ENCODE measurements around the gene HDAC4.

HDAC4 gene

DNA sequence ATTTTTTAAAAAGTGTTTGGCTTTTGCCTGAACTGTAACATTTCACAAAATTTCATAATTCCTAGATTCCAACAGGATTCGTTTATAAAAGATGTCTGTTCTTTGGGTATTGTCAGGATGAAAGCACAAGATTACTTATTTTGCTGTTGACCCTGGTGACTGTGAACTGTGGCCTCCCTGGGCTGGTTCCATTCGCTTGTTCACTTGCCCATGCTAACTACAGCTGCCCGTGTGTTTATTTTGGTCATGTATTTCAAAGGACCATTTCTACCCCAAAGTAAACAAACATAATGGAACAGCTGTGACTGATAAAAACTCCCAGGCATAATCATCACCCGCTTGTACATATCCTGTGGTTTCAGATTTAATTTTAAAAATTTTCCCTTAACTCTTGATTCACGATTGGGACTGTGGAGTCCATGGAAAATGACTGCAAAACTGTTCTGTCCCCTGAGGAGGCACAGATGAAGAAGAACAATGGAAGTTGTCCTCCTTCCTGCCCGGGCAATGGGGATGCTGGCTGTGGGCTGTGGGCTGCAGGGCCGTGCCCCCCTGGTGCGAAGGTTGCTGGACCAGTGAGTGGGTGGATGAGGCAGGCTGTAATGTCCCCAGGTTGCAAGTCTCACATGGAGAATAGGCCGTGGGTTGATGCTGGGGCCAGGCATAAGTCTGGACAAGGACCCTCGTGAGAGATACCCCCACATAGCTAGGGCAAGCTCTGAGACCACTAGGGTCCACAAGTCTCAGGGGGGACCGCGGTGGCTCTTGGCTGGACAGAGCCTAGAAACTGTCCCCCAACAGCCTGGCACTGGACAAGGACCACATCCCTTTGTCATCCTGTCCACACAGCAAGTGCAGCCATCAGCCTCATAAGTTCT, 28.9 kb upstream of the HDAC4 start:
- no peak for DNase-seq (ENCODE audit: low read depth in 4 of 4, low spot score in 1 of 4)

- DNase-seq (ENCODE audit: low read depth in 4 of 4, low spot score in 1 of 4), result no peak
Measured at GRCh38 chr2:239425631-239426030, 24.8 kb upstream of the HDAC4 start.

DNA sequence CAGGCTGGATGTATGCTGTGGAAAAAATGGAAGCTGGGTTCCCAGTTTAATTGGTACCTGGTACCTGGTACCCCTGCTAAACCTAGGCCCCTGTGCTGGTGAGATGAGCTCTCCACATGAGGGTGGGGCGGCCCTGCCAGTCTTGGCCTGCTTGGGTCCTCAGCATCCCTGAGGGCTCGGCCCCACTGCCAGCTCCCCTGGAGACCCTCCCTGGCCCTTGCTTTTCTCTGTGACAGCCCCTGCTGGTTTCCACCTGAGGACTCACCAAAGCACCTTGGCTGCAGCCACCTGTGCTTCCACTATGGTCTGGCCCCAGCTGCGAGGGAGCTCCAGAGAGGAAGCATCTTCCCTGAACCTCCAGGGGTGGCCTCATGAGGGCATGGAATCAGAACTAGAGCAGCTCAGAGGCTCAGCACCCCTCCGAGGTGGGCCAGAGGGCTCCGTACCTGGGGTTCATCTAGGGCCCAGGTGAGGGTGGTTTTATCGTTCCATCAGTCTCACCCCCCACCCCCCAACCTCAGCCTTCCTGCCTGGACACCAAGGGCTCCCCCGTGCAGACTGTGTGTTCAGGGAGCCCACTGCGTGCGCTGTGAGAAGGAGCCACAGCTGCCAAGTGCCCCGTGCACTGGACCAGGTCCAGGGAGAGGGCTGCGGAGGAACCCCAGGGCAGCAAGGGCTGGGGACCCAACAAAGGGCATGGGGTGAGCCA, 23.7 kb upstream of the HDAC4 start:
- DNase-seq (ENCODE audit: low read depth in 4 of 4, low spot score in 1 of 4), result no peak

- DNase-seq (ENCODE audit: low read depth in 4 of 4, low spot score in 1 of 4), result no peak
Measured at GRCh38 chr2:239423551-239423950, 22.7 kb upstream of the HDAC4 start.

DNA sequence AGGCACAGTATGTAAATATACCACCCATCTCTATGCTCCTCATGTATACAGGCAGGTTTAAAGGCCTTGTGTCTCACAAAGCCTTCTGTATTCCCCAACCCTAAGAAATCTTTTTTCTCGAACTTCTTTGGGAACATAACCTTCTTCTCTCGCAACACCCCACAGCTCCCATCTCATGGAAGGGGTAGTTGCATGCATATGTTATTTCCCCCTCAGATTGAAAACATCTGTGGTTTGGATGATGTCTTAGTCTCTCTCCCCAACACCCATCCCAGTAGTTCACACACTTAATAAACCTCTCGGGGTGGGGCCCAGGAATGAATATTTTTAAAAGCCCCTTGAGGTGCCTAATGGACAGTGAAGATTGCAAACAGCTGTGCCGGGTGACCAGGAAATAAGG, 21.0 kb upstream of the HDAC4 start:
- no peak for DNase-seq (ENCODE audit: low read depth in 4 of 4, low spot score in 1 of 4)

GRCh38 chr2:239420082-239420481, 19.3 kb upstream of the HDAC4 start:
- DNase-seq (ENCODE audit: low read depth in 4 of 4, low spot score in 1 of 4), result no peak

DNA sequence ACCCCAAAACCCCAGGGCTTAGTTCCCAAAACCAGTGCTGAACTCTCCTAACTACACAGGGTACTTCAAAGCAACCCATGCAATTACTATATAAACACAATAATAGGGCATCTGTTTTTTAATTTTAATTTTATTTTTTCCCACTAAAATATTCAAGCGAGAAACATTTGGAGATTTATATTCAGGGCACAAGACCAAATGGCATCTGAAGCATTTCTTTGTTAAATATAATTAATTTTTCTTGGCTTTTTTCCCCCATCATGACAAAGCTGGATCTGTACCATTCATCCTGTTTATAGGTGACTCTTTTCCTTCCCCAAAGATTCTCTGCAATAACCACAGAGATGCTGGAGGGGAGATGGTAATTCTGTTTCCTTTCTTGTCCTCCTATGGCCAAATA, 18.1 kb upstream of the HDAC4 start:
- DNase-seq (ENCODE audit: low read depth in 4 of 4, low spot score in 1 of 4), result no peak

- no peak for DNase-seq (ENCODE audit: low read depth in 4 of 4, low spot score in 1 of 4)
Measured at GRCh38 chr2:239412905-239413603, 12.2 kb upstream of the HDAC4 start.

DNA sequence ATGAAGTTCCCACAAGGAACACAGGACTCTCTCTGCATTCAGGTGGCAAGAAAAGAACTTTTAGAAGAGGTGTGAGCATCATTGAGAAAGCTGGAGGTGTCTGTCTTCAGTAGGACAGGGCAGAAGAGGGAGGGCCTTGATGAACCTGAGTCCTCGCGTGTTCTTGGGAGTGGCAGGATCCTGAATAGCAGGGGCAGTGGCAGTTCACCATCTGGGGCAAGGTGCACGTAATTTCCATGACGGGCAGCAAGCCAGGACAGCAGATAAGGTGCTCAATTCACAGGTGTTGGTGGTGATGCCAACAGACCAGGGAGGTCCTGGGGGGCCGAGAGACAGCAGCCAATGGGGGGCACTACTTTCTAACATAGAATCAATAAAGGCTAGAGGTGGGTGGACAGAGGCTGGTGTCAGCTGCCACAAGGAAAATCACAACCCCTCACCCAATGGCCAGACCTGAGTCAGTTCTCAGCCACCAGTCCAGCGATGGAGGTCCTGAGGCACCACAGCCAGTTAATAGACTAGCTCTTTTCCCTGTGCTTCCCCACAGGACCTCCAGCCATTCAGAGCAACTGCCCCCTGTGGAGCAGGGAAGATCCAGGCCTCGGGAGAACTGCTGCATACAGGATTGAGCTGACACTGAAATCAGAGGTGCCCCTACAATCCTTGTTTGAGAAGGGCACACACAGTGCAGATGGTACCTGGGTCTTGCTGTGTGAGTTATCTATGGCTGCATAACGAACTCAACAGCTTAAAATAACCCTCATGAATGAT, 10.9 kb upstream of the HDAC4 start:
- DNase-seq (ENCODE audit: low read depth in 4 of 4, low spot score in 1 of 4), result no peak

- no peak for DNase-seq (ENCODE audit: low read depth in 4 of 4, low spot score in 1 of 4)
Measured at GRCh38 chr2:239411117-239411516, 10.3 kb upstream of the HDAC4 start.

DNA sequence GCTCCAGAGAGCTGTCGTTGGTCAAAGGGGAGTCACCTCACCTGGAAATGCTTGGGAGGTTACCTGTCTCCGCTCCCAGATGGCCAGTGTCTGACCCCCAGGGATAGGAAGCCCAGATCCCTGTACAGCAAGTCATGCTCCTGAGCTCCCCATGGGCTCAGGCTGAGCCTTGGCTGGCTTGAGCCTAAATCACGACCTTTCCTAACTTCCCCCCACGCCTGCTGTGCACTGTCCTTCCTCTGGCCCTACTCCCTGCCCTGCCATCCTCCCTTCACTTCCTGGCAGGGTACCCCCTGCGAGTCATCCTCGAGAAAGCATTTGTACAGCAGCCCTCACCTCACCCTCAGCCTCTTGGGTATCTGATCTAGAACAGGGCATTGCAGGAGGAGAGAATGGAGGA, 9.2 kb upstream of the HDAC4 start:
- DNase-seq (ENCODE audit: low read depth in 4 of 4, low spot score in 1 of 4), result no peak

DNA sequence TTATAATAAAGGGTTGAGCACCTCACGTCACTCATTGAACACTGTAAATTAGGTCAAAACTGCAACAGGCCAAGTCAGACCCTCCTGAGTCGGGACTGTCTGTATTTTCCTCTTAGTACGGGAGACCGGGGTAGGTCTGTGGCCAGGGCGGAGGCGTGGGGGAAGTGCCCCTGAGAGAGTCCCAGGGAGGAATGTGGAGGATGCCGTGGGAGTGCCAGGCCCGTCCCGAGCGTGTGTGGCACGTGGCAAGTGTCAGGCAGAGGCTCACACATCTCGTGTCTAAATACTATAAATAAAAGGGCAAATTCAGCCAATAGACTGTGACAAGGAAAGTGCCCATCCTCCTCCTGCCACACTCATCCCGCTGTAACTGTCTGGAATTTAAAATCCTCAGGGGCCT, 6.3 kb upstream of the HDAC4 start:
- no peak for DNase-seq (ENCODE audit: low read depth in 4 of 4, low spot score in 1 of 4)

DNA sequence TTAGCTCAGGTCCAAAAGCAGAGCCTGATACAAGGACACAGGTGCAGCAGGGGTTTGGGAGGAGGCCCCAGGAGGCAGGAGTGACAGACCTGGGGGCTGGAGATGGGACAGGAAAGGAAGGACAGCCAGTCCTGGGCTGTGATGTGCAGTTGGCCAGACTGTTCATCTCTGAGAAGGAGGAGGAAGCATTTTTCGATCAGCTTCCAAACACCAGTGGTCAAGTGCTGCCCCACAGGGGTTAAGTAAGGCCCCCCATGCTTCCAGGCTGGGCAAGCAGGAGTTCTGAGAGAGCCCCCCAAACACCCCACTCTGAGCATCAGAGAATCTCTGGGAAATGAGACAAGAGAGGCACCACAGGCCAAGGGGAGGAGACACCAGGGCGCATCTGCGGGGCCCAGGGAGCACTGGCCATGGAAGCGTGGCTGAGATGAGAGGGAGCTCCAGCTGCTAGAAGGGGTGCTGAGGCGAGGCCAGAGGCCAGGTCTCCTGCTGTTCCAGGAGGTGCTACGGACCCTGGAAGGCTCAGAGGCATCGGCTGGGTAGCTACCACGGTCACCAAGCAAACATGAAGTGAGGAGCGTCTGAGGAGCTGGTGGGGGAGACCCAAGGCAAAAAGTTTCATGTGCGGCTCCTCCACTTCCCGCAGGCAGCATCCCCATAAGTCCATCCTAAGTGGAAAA, 5.6 kb upstream of the HDAC4 start:
- DNase-seq (ENCODE audit: low read depth in 4 of 4, low spot score in 1 of 4), result no peak

DNA sequence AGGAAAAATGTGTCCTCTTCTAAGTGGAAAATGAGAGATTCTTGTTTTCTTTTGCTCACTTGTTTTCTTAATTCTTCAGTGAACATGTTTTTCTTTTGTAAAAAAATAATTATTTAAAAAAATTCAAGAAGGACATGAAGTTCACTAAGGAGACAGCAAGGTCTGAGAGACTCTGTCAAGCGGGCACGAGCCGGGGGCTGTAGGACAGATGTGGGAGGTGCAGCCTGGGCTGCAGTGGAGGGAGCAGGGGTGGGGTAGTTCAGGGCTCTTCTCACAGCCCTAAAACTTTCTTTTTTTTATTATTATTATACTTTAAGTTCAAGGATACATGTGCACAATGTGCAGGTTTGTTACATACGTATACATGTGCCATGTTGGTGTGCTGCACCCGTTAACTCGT, 4.3 kb upstream of the HDAC4 start:
- no peak for DNase-seq (ENCODE audit: low read depth in 4 of 4, low spot score in 1 of 4)

- no peak for DNase-seq (ENCODE audit: low read depth in 4 of 4, low spot score in 1 of 4)
Measured at GRCh38 chr2:239402666-239403065, 1.8 kb upstream of the HDAC4 start.

GRCh38 chr2:239401881-239402233, 1.0 kb upstream of the HDAC4 start:
- peak in 1 of 4 experiments; percentile 28 for DNase-seq (ENCODE audit: low read depth in 4 of 4, low spot score in 1 of 4)

DNA sequence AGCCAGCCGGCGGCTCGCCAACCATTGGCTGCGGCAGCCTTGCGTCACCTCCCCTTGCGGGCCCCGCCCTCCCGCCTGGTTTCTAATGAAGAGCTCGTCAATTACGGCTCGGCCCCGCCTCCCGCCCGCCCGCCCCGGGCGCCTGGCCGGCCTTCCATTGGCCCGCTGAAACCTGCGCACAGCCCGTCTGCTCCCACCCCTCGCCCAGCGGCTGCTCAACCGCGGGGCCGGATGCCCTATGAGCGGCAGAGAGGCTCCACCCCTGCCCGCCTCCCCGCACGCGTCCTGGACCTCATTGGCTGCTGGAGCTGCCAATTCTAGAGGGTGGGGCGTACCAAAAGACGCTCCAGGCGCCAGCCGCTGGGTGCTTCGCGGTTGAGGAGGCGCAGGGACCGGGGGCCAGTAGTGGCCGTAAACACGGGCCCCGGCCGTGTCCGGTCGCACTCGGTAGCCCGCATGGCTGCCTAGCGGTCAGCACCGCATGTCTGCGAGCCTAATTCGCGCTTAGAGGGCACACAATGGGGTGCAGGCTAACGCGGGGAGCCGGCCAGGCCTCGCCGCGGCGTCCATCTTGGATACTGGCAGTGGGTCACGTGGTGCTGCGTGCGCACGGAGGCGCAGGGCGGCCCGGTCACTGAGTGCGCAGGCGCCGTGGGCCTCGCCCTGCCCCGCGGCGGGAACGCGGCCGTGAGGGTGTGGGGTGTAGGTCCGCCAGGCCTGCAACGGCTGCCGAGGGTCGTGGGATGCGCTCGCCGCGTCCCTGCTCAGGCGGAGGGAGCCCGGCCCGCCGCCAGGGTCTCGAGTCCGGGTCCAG, 454 bp upstream of the HDAC4 start:
- DNase-seq (ENCODE audit: low read depth in 4 of 4, low spot score in 1 of 4), result peak; percentile 91 to 99 (median 98)

DNA sequence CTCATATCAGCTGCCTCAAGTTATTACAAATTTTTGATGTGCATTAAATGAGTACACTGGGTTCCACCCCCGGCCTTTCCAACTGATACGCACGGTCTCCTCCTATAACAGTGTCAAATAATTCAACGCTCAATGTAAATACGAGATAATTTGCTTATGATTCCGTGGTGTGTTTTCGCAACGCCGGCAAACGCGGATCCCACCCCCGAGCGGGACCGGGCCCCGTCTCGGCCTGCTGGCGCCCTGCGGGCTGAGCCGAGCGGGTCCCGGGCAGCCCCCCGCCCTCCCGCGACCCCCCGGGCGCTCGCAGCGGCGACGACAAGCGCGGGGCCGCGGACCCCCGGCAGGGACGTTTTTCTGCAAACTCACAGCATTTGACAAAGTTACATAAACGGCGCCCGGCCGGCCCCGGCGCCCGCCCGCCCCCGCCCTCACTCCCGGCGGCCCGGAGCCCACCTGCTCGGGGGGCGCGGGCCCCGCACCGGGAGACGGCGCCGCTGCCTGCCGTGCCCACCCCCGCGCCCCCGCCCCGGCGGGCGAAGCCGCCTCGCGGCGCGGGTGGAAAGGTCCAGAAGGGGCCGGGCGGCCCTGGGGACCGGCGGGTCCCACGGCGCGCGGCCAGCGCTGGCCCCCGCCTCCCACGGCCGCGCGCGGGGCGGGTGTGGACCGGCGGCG, 762 bp downstream of the HDAC4 start:
- no peak for DNase-seq (ENCODE audit: low read depth in 4 of 4, low spot score in 1 of 4)

DNA sequence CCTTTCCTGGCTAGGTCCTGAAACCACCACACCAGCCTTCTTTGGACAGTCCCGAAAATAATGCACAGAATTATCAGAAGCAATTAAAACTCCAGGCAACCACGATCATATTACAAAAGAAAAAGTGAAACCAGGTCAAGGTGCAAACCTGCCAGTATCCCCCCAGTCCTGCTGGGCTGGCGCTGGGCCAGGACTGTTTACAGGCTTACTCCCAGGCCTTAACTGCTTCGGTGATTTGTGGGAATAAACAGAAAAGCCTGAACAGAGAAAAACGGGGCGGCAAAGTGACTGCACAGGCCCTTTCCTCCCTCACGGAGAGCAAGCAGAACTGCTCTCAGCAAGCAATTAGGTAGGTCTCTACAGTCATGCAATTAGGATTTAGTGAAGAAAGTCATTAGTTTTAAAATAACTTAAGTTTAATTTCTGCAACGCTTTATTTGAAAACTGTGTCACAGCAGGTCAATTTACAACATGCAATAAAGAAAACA, 1.3 kb downstream of the HDAC4 start:
- no peak for DNase-seq (ENCODE audit: low read depth in 4 of 4, low spot score in 1 of 4)

Data from stimulated activated CD4-positive, alpha-beta T cell treated with anti-CD3 and anti-CD28 coated beads, Interleukin-1b, Interleukin-23, amount 100 ng/mL, for 24 hours (primary cell).